ENCODE results near the gene GPANK1. TPM values are rescaled to one million over a fixed set of nuclear protein-coding genes. Genes with fewer than 3 reads are reported as not detected.

The GPANK1 gene
- total and polyA plus RNA-seq, 2 donors from 2014 or later: 17.7 to 28.6 TPM

DNA sequence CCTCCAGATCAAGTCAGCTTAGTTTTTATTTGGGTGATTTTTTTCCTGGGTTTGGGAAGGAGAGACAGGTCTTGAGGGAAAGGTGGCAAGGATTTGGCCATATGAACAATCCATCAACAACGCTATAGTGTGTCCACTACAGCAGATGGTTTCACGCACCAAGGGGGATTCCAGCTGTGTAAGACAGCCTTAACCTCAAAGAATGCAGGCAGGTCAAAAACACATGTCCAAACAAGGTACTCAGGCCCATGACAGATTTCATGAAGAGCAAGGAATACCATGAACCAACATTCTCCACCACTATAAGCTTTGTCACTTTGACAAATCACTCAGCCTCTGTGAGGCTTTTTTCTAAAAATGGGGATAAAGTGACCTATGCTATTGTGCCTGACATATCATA, 47.8 kb downstream of the GPANK1 start:
- TF ChIP-seq, protein P1, sequence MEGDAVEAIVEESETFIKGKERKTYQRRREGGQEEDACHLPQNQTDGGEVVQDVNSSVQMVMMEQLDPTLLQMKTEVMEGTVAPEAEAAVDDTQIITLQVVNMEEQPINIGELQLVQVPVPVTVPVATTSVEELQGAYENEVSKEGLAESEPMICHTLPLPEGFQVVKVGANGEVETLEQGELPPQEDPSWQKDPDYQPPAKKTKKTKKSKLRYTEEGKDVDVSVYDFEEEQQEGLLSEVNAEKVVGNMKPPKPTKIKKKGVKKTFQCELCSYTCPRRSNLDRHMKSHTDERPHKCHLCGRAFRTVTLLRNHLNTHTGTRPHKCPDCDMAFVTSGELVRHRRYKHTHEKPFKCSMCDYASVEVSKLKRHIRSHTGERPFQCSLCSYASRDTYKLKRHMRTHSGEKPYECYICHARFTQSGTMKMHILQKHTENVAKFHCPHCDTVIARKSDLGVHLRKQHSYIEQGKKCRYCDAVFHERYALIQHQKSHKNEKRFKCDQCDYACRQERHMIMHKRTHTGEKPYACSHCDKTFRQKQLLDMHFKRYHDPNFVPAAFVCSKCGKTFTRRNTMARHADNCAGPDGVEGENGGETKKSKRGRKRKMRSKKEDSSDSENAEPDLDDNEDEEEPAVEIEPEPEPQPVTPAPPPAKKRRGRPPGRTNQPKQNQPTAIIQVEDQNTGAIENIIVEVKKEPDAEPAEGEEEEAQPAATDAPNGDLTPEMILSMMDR (IDR thresholded peaks at IDR 0.05; ENCODE audit: borderline replicate concordance, extremely low read depth, insufficient read depth): no peak
- Histone ChIP-seq H3K36me3 (ENCODE audit: control insufficient read depth in 2 of 3, insufficient read depth in 3 of 3, low read length in 3 of 3) (no peaks in the 10 kb centered on the region), H3K4me3 (ENCODE audit: low read length in 3 of 3) (no peak overlapping the region), H3K4me1 (ENCODE audit: control insufficient read depth in 2 of 3, insufficient read depth in 2 of 3, low read depth in 1 of 3, low read length in 3 of 3) (peaks cover 0 to 6% (median 0%) of the 10 kb centered on the region in 3 donors), H3K9me3 (ENCODE audit: control insufficient read depth in 2 of 3, insufficient read depth in 1 of 3, low read length in 3 of 3) (no peaks in the 10 kb centered on the region), H3K27ac (ENCODE audit: low read depth in 2 of 2, low read length in 2 of 2) (no peak overlapping the region), H3K27me3 (ENCODE audit: control insufficient read depth, insufficient read depth, low read length) (no peaks in the 10 kb centered on the region), H3K9ac (ENCODE audit: low read length in 3 of 3) (no peak overlapping the region)
- intact Hi-C loops (cut with DNase I): no loop called here
- FAIRE-seq: no peak
- no peak for DNase-seq

DNA sequence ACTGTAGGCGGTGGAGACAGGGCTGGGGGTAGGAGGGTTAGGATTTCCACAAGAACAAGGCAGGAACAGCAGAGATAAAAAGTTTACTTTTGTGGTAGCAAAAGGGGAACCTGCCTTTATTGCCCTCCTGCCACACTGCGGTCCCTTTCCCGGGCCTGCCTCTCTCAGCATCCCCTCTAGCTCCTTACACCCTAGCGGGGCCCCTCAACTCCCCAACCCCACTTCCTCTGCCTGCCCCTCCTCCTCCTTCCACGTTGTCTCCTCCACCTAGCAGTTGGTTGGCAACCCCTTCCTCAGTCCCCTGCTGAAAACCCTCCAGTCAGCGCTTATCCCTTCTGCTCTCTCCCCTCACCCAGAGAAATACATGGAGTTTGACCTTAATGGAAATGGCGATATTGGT, 49.0 kb downstream of the GPANK1 start:
- DNase-seq: peak in 1 of 5 donors; percentile 25
- TF ChIP-seq, protein P1 (IDR thresholded peaks at IDR 0.05; ENCODE audit: borderline replicate concordance, extremely low read depth, insufficient read depth): no peak
- Histone ChIP-seq H3K9me3 (ENCODE audit: control insufficient read depth in 2 of 3, insufficient read depth in 1 of 3, low read length in 3 of 3) (no peaks in the 10 kb centered on the region), H3K27ac (ENCODE audit: low read depth in 2 of 2, low read length in 2 of 2) (no peak overlapping the region), H3K27me3 (ENCODE audit: control insufficient read depth, insufficient read depth, low read length) (no peaks in the 10 kb centered on the region), H3K9ac (ENCODE audit: low read length in 3 of 3) (peak overlapping the region in 1 of 3 donors; percentile 12), H3K36me3 (ENCODE audit: control insufficient read depth in 2 of 3, insufficient read depth in 3 of 3, low read length in 3 of 3) (no peaks in the 10 kb centered on the region), H3K4me1 (ENCODE audit: control insufficient read depth in 2 of 3, insufficient read depth in 2 of 3, low read depth in 1 of 3, low read length in 3 of 3) (peaks cover 0 to 3% (median 0%) of the 10 kb centered on the region in 3 donors), H3K4me3 (ENCODE audit: low read length in 3 of 3) (no peak overlapping the region)
- intact Hi-C loops (cut with DNase I): no loop called here
- FAIRE-seq: no peak

DNA sequence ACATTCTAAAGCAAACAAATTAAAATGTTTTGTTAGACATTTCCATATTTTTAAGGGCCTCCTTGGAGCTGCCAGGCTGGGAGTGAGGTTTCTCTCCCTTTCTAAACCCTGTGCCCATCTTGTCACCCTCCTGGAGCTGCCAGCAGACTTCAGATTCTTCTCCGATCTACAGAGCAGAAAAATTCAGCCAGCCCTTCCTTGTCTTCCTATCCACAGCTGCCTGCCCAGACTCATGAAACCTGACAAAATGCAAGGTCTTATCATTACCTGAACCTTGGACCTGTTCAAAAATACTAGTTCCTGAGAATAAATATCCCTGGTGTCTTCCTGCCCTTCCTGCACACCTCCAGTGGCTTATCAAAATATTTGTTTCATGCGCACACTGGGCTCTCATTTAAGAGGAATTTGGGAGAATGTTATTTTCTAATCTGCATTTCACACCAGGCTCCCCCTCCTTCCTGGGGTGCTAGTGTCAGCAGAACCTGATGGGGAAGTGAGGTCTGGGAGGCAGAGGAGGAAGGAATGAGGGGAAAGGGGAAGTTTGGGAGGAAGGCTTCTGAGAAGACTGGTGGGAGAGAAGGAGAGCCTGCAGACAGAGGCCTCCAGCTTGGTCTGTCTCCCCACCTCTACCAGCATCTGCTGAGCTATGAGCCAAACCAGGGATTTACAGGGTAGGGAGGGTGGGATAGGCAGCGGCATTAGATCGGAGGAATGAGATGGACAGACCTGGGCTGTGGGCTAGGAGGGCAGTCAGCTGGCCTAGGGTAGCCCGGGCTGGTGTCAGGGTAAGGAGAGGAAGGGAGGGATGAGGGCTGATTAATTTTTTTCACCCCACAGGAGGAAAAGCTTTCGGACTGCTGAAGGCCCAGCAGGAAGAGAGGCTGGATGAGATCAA, 49.9 kb downstream of the GPANK1 start, which contains the start of gene AIF1:
TSS of gene AIF1 (plus strand) at position 551 of the 895 bp plus-strand sequence. CDS start at position 647, 96 bp downstream.
- Histone ChIP-seq H3K9ac (ENCODE audit: low read length in 3 of 3) (peak within 1 kb of the TSS in 1 of 3 donors; percentile 46), H3K9me3 (ENCODE audit: control insufficient read depth in 2 of 3, insufficient read depth in 1 of 3, low read length in 3 of 3) (no peaks in the 10 kb centered on the region), H3K27me3 (ENCODE audit: control insufficient read depth, insufficient read depth, low read length) (no peaks in the 10 kb centered on the region), H3K36me3 (ENCODE audit: control insufficient read depth in 2 of 3, insufficient read depth in 3 of 3, low read length in 3 of 3) (no peaks in the 10 kb centered on the region), H3K4me1 (ENCODE audit: control insufficient read depth in 2 of 3, insufficient read depth in 2 of 3, low read depth in 1 of 3, low read length in 3 of 3) (peaks cover 0 to 3% (median 0%) of the 10 kb centered on the region in 3 donors), H3K4me3 (ENCODE audit: low read length in 3 of 3) (peak within 1 kb of the TSS in 2 of 3 donors; percentile 7 to 14), H3K27ac (ENCODE audit: low read depth in 2 of 2, low read length in 2 of 2) (peak within 1 kb of the TSS in 1 of 2 donors; percentile 7)
- DNase-seq: no peak
- no peak for FAIRE-seq
- TF ChIP-seq, protein P1 (IDR thresholded peaks at IDR 0.05; ENCODE audit: borderline replicate concordance, extremely low read depth, insufficient read depth): no peak
- intact Hi-C loops (cut with DNase I): no loop called here
